SK-MEL-5 (cell line): Measurements from ENCODE around the gene MROH9. TPM values are rescaled to one million over a fixed set of nuclear protein-coding genes. Genes with fewer than 3 reads are reported as not detected.
"Not testable (repeated sequence)": the region's sequence is repeated elsewhere in the genome, so short reads cannot be mapped to it uniquely, and the experiment has no call there.

Experiments used
- DNase-seq: peaks from one replicate; pipeline ENCODE4 v3.0.0-alpha.2; 2016; ENCODE audit warnings: low read depth, low spot score
- in situ Hi-C: cut with HindIII; loops from 2 replicates; pipeline ENCODE4 v1.10.0; 2016; ENCODE audit warnings: low sequenced_read_pairs, high pct_unique_total_duplicates, low pct_unique_long_range_greater_than_20kb
- total RNA-seq: library from RNA; depleted of rRNA; stranded (reverse); fragments of >200 nt; shearing (Covaris generic); gene quantifications from 2 replicates; pipeline ENCODE4 v1.2.3, GENCODE V29; 2014

The MROH9 gene
- total RNA-seq, 1 experiment from 2014 or later = not detected

GRCh38 chr1:170951744-170952143 lies 16.4 kb downstream of the MROH9 start:
- in situ Hi-C loops, DNase-seq: not testable (repeated sequence)

GRCh38 chr1:170959385-170959784 lies 24.1 kb downstream of the MROH9 start:
- DNase-seq = no peak
- in situ Hi-C loops = no loop called here

- in situ Hi-C loops = no loop called here
- no peak for DNase-seq
Measured at GRCh38 chr1:170964506-170964905, 29.2 kb downstream of the MROH9 start.

GRCh38 chr1:170967042-170967910 lies 31.9 kb downstream of the MROH9 start:
- in situ Hi-C loops = no loop called here
- DNase-seq = peak; percentile 67

GRCh38 chr1:170970256-170970655 lies 34.9 kb downstream of the MROH9 start:
- in situ Hi-C loops = no loop called here
- DNase-seq = peak; percentile 90

- DNase-seq = peak; percentile 29
- in situ Hi-C loops = no loop called here
Measured at GRCh38 chr1:170978371-170978910, 43.1 kb downstream of the MROH9 start.

GRCh38 chr1:170985406-170985805 lies 50.1 kb downstream of the MROH9 start:
- in situ Hi-C loops = no loop called here
- no peak for DNase-seq

GRCh38 chr1:170986901-170987300 lies 51.6 kb downstream of the MROH9 start:
- in situ Hi-C loops = no loop called here
- DNase-seq = no peak

- DNase-seq = no peak
- in situ Hi-C loops = no loop called here
Measured at GRCh38 chr1:170987424-170987823, 52.1 kb downstream of the MROH9 start.

- in situ Hi-C loops = no loop called here
- DNase-seq = no peak
Measured at GRCh38 chr1:170993151-170993550, 57.8 kb downstream of the MROH9 start.

GRCh38 chr1:170993717-170994116 lies 58.4 kb downstream of the MROH9 start:
- no peak for DNase-seq
- in situ Hi-C loops = no loop called here

GRCh38 chr1:171014880-171015279 lies 79.5 kb downstream of the MROH9 start:
- DNase-seq = no peak

GRCh38 chr1:171017426-171017825 lies 82.1 kb downstream of the MROH9 start:
- DNase-seq = no peak
- in situ Hi-C loops = no loop called here

More at GRCh38 chr1:171014880-171015279, 79.5 kb downstream of the MROH9 start:
- in situ Hi-C loops = no loop called here

- DNase-seq = no peak
- in situ Hi-C loops = no loop called here
Measured at GRCh38 chr1:171019971-171020370, 84.6 kb downstream of the MROH9 start.

- no peak for DNase-seq
- in situ Hi-C loops = no loop called here
Measured at GRCh38 chr1:171032822-171033702, 97.7 kb downstream of the MROH9 start.

- DNase-seq = no peak
- in situ Hi-C loops = no loop called here
Measured at GRCh38 chr1:171037626-171038025, 102.3 kb downstream of the MROH9 start.

- in situ Hi-C loops = no loop called here
- no peak for DNase-seq
Measured at GRCh38 chr1:171038284-171038683, 103.0 kb downstream of the MROH9 start.

GRCh38 chr1:171048014-171048413 lies 112.7 kb downstream of the MROH9 start:
- no peak for DNase-seq
- in situ Hi-C loops = no loop called here
